Mucosa of descending colon (tissue), 3 donors: ENCODE data around the gene GDA. TPM values are rescaled to one million over a fixed set of nuclear protein-coding genes. Genes with fewer than 3 reads are reported as not detected.

Source experiments
- ATAC-seq: fragments of 200-7000 bp; cut with Tn5 transposase; one replicate; pipeline ENCODE4 v1.9.1; 2020; ENCODE audit warnings: mild to moderate bottlenecking, moderate library complexity
- DNase-seq, 3 donors: peaks; one replicate each; pipeline ENCODE4 v3.0.0-alpha.2; 2020
- H3K36me3 ChIP-seq: fragments of 200-600 bp; one replicate; pipeline ENCODE4 v1.8.0; 2021; ENCODE audit warnings: low read depth, mild to moderate bottlenecking
- H3K4me1 ChIP-seq: fragments of 200-600 bp; one replicate; pipeline ENCODE4 v1.8.0; 2021; ENCODE audit warnings: low read depth, mild to moderate bottlenecking
- H3K4me3 ChIP-seq: fragments of 200-600 bp; one replicate; pipeline ENCODE4 v1.8.0; 2021; ENCODE audit warnings: mild to moderate bottlenecking
- H3K9me3 ChIP-seq: fragments of 200-600 bp; one replicate; pipeline ENCODE4 v1.8.0; 2021; ENCODE audit warnings: mild to moderate bottlenecking
- CTCF ChIP-seq: fragments of 200-600 bp; IDR thresholded peaks from one replicate; pipeline ENCODE4 v1.8.0; 2022; ENCODE audit warnings: antibody characterized with exemption, mild to moderate bottlenecking
- intact Hi-C, 2 donors: fragments of 100-400 bp; cut with DNase I in 1 of 2; cut with micrococcal nuclease in 1 of 2; formaldehyde crosslinking; loops; one replicate each; pipeline versions ENCODE4 v1.11.0 to v1.11.1; 2022; cut with DNase I, micrococcal nuclease
- total RNA-seq, 3 donors: library from RNA; stranded (reverse); fragmentation: NEBNext Ultra II Directional in 2 of 3; extraction: Animal tissue kit (Norgen Biotek cat#: 25700) in 2 of 3; gene quantifications; one replicate each; pipeline versions ENCODE4 v1.2.1 to v1.2.4, GENCODE V29; 2021 to 2023
- donor health status: DM: no; HTN: no; CAD: no; lungs with moderate emphysema.
- donor health status: DM: no; HTN: no; CAD: no.
- donor health status: DM: no; HTN: yes; CAD: no.

GDA gene
- total RNA-seq, 3 donors from 2014 or later = 28.7 to 65.5 (median 30.1) TPM

GRCh38 chr9:72193478-72193881, 44.2 kb downstream of the GDA start:
- intact Hi-C loops = no loop called here
- Histone ChIP-seq H3K4me3 (no peak overlapping the region), H3K4me1 (no peaks in the 10 kb centered on the region), H3K9me3 (no peaks in the 10 kb centered on the region), H3K36me3 (no peaks in the 10 kb centered on the region)
- ATAC-seq = no peak
- no peak for TF ChIP-seq CTCF
- DNase-seq = no peak

GRCh38 chr9:72199238-72199637, 50.0 kb downstream of the GDA start:
- Histone ChIP-seq H3K4me3 (no peak overlapping the region), H3K4me1 (peaks cover 8% of the 10 kb centered on the region), H3K36me3 (no peaks in the 10 kb centered on the region), H3K9me3 (no peaks in the 10 kb centered on the region)
- TF ChIP-seq CTCF = no peak
- DNase-seq (no peak), ATAC-seq (peak; percentile 62)
- intact Hi-C loops = no loop called here

- Histone ChIP-seq H3K4me1 (peaks cover 8% of the 10 kb centered on the region), H3K36me3 (no peaks in the 10 kb centered on the region), H3K9me3 (no peaks in the 10 kb centered on the region), H3K4me3 (no peak overlapping the region)
- no peak for TF ChIP-seq CTCF
- DNase-seq = no peak
- intact Hi-C loops = no loop called here
- peak; percentile 75 for ATAC-seq
Observed at GRCh38 chr9:72200452-72200851, 51.2 kb downstream of the GDA start.

- ATAC-seq = no peak
- no peak overlapping the region for H3K4me3 ChIP-seq
- no peaks in the 10 kb centered on the region for H3K9me3 ChIP-seq
- H3K4me1 ChIP-seq = peaks cover 8% of the 10 kb centered on the region
- no peak for TF ChIP-seq CTCF
- intact Hi-C loops = no loop called here
- H3K36me3 ChIP-seq = no peaks in the 10 kb centered on the region
- DNase-seq = no peak
Observed at GRCh38 chr9:72202009-72202408, 52.8 kb downstream of the GDA start.

GRCh38 chr9:72203205-72203803, 54.1 kb downstream of the GDA start:
- peak; percentile 30 for TF ChIP-seq CTCF
- intact Hi-C loops = no loop called here
- no peak overlapping the region for H3K4me3 ChIP-seq
- DNase-seq (peak in 1 of 3 donors; percentile 75), ATAC-seq (peak; percentile 81)
- H3K9me3 ChIP-seq = no peaks in the 10 kb centered on the region
- H3K36me3 ChIP-seq = no peaks in the 10 kb centered on the region
- H3K4me1 ChIP-seq = peaks cover 8% of the 10 kb centered on the region

- intact Hi-C loops = no loop called here
- no peak for TF ChIP-seq CTCF
- H3K4me3 ChIP-seq = no peak overlapping the region
- ATAC-seq (no peak), DNase-seq (no peak)
- no peaks in the 10 kb centered on the region for H3K9me3 ChIP-seq
- no peaks in the 10 kb centered on the region for H3K36me3 ChIP-seq
- H3K4me1 ChIP-seq = peaks cover 4% of the 10 kb centered on the region
Observed at GRCh38 chr9:72204062-72204461, 54.8 kb downstream of the GDA start.
